Stimulated activated CD8-positive, alpha-beta memory T cell treated with anti-CD3 and anti-CD28 coated beads, Interleukin-4, amount 100 ng/mL, for 4 hours (primary cell): Measurements from ENCODE around the gene TRAF6.

Source experiments
- DNase-seq, 2 donors: peaks; one replicate each; pipeline ENCODE4 v3.0.0-alpha.2; 2020; ENCODE audit warnings: low read depth in 2 of 2, low spot score in 1 of 2

Gene TRAF6

DNA sequence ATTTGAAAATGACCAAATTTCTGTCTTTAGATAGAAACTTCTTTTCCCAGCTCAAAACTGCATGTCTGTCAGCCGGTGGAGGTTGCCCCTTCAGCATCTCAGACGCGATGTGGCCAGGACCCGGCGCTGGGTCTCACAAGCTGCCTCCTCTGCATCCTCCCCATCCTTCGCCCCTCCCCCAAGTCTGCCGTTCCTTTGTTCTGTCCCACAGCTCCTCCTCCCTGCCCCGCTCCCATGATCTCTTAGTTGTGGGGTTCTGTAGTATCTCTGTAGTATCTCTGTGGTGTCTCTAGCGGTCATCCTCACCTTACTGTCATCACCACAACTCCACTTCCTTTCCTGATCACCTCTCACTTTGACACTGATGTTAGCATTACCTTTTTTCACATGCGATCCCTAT is 49.9 kb downstream of the TRAF6 start:
- no peak for DNase-seq

- DNase-seq = no peak
Measured at GRCh38 chr11:36459046-36459445, 51.0 kb downstream of the TRAF6 start.

- DNase-seq = no peak
Measured at GRCh38 chr11:36458129-36458915, 51.8 kb downstream of the TRAF6 start.

- DNase-seq = no peak
Measured at GRCh38 chr11:36456156-36456555, 53.9 kb downstream of the TRAF6 start.

- no peak for DNase-seq
Measured at GRCh38 chr11:36455658-36456111, 54.4 kb downstream of the TRAF6 start.

GRCh38 chr11:36454941-36455631 is 55.0 kb downstream of the TRAF6 start:
- DNase-seq = no peak

- no peak for DNase-seq
Measured at GRCh38 chr11:36454551-36454940, 55.5 kb downstream of the TRAF6 start.

- no peak for DNase-seq
Measured at GRCh38 chr11:36453678-36454077, 56.4 kb downstream of the TRAF6 start.

- no peak for DNase-seq
Measured at GRCh38 chr11:36452961-36453360, 57.1 kb downstream of the TRAF6 start.

DNA sequence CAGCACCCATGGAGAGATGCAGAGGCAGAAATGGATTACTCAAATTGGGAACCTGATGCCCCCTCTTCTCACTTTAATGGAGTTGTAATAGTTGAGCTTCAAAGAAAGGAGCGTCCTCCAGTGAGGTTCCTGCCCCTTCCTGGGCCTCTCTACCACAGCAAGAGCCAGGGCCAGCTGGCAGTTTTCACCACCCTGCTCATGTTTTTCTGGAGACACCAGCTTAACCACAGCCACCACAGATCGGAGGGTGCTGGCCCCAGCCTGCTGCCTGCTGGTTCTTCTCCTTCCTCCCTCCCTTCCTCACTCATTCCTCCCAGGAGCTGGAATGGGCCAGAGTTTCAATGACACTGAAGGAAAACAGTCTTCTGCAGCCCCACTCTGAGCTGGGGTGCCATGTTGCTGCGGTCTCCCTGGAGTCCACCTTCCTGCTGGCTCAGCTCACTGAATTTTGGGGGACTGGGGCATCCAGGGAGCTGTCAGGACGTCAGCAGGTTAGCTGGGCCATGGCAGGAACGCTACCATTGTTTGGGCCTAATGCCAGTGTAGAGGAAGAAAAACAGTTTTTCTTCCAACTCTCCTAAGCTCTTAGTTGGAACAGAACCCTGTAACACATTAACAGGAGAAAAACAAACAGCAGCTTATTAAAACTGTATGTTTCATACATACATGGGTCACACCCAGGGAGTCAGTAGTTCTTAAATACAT is 57.7 kb downstream of the TRAF6 start:
- no peak for DNase-seq

- DNase-seq = no peak
Measured at GRCh38 chr11:36451681-36452080, 58.4 kb downstream of the TRAF6 start.

- DNase-seq = no peak
Measured at GRCh38 chr11:36451045-36451444, 59.0 kb downstream of the TRAF6 start.

DNA sequence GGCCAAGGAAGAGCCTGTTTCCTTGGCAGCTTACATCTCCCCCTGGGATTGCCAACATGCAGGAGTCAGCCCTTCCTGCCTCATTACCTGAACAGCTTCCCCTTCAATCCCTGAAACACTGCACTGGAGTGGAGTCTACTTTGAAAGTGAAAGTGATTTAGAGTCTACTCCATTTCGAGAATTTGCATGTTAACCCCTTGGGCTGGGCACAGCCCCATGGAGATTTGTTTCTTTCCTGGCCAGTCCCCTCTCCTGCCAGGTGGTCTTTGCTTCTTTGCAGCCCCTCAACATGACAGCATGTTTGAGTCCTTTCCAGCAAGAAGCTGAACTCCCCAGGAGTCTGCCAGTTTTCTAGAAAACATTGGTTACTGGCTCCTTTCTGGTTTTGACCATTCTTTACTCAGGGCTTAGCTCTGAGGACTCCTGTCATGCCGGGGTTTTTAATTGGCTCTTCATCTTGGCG is 59.9 kb downstream of the TRAF6 start:
- no peak for DNase-seq

GRCh38 chr11:36449561-36450096 is 60.4 kb downstream of the TRAF6 start:
- no peak for DNase-seq

- DNase-seq = no peak
Measured at GRCh38 chr11:36447947-36448346, 62.1 kb downstream of the TRAF6 start.

- no peak for DNase-seq
Measured at GRCh38 chr11:36447514-36447913, 62.6 kb downstream of the TRAF6 start.

DNA sequence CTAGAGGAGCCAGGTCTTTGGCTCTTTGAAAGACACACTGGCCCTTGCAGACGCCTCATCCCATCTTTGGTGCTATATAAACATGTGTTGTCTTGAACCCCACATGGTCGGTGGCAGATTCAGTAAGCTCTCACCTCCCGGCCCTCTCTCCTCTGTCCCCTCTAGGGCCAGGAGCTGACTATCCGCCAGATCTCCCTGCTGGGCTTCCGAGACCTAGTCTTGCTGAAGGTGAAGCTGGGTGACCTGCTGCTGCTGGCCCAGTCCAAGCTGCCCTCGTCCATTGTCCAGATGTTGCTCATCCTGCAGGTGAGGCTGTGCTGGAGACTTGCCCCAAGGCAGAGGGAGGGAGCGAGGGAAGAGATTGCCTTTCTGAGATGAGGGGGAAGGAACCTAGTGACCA is 63.9 kb downstream of the TRAF6 start:
- DNase-seq = no peak

- no peak for DNase-seq
Measured at GRCh38 chr11:36443661-36444060, 66.4 kb downstream of the TRAF6 start.

- no peak for DNase-seq
Measured at GRCh38 chr11:36441610-36442208, 68.4 kb downstream of the TRAF6 start.

GRCh38 chr11:36438126-36438525 is 71.9 kb downstream of the TRAF6 start:
- DNase-seq = no peak

DNA sequence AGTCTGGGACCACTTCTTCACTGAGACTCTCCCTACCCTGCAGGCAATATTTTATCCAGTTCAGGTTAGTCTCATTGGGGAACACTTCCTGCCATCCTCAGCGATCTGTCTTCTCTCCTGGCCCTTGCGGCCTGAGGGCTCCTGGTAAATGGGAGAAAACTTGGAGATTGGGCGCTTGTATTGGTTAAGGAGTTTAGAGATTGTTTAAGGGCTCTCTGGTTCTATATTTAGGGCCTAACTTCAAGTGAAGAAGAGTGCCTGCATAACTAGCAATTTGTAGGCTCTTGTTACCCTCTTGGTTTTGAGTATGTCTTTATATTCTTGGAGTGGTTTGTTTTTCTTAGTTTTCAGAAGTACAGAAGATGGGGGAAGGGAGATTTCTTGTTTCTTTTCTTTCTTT is 72.7 kb downstream of the TRAF6 start:
- DNase-seq = no peak
